Calu3 (cell line): ENCODE data around the gene ZFP92. TPM values are rescaled to one million over a fixed set of nuclear protein-coding genes. Genes with fewer than 3 reads are reported as not detected.
"Not testable (repeated sequence)": the region's sequence is repeated elsewhere in the genome, so short reads cannot be mapped to it uniquely, and the experiment has no call there.

Experiments used
- BruUV-seq: library from RNA; stranded (reverse); fragments of 400-500 nt; replicated peaks from 2 replicates; lab custom pipeline; 2021; lab: Mats Ljungman, UMichigan
- CTCF ChIA-PET: fragments of 300-600 bp; sonication (Branson Sonifier 250); formaldehyde crosslinking; loops from one replicate; lab custom pipeline; 2022; ENCODE audit warnings: antibody characterized with exemption; lab: Charles Lee
- DNase-seq: peaks from one replicate; pipeline ENCODE4 v3.0.0; 2022
- H3K27ac Mint-ChIP-seq: one replicate; pipeline ENCODE4 v1.8.0; 2022; ENCODE audit warnings: mixed read lengths; ENCODE audit not compliant: unreplicated experiment
- H3K27me3 Mint-ChIP-seq: one replicate; pipeline ENCODE4 v1.8.0; 2022; ENCODE audit warnings: mixed read lengths; ENCODE audit not compliant: unreplicated experiment
- H3K36me3 Mint-ChIP-seq: one replicate; pipeline ENCODE4 v1.8.0; 2022; ENCODE audit warnings: mild to moderate bottlenecking, moderate library complexity, mixed read lengths; ENCODE audit not compliant: insufficient read depth, unreplicated experiment
- H3K4me1 Mint-ChIP-seq: one replicate; pipeline ENCODE4 v1.8.0; 2022; ENCODE audit warnings: mild to moderate bottlenecking, low read depth, mixed read lengths; ENCODE audit not compliant: unreplicated experiment
- H3K4me3 Mint-ChIP-seq: one replicate; pipeline ENCODE4 v1.8.0; 2022; ENCODE audit warnings: mild to moderate bottlenecking, low read depth, moderate library complexity, mixed read lengths; ENCODE audit not compliant: unreplicated experiment
- H3K9me3 Mint-ChIP-seq: one replicate; pipeline ENCODE4 v1.8.0; 2022; ENCODE audit warnings: low read depth, mixed read lengths; ENCODE audit not compliant: unreplicated experiment
- CTCF ChIP-seq: fragments of 200-600 bp; IDR thresholded peaks from one replicate; pipeline ENCODE4 v1.8.0; 2022; ENCODE audit warnings: antibody characterized with exemption; ENCODE audit not compliant: unreplicated experiment
- intact Hi-C: fragments of 100-400 bp; cut with micrococcal nuclease; formaldehyde crosslinking; loops from one replicate; pipeline ENCODE4 v1.10.0; 2022; ENCODE audit not compliant: unreplicated experiment
- total RNA-seq: library from RNA; stranded (reverse); gene quantifications from 2 replicates; pipeline ENCODE4 v1.2.3, GENCODE V29; 2022

ZFP92 gene
- total RNA-seq, 1 experiment from 2014 or later, result 0.19 TPM

- Mint-ChIP-seq H3K27ac (no peak overlapping the region), H3K9me3 (no peaks in the 10 kb centered on the region), H3K4me1 (no peaks in the 10 kb centered on the region), H3K27me3 (peaks cover 79% of the 10 kb centered on the region), H3K36me3 (no peaks in the 10 kb centered on the region), H3K4me3 (no peak overlapping the region)
- intact Hi-C loops, result no loop called here
- no peak for TF ChIP-seq CTCF
- BruUV-seq, result no TSS peak
- DNase-seq, result no peak
- CTCF ChIA-PET, result no interaction called here
Observed at GRCh38 chrX:153398275-153398960, 12.9 kb upstream of the ZFP92 start.

DNA sequence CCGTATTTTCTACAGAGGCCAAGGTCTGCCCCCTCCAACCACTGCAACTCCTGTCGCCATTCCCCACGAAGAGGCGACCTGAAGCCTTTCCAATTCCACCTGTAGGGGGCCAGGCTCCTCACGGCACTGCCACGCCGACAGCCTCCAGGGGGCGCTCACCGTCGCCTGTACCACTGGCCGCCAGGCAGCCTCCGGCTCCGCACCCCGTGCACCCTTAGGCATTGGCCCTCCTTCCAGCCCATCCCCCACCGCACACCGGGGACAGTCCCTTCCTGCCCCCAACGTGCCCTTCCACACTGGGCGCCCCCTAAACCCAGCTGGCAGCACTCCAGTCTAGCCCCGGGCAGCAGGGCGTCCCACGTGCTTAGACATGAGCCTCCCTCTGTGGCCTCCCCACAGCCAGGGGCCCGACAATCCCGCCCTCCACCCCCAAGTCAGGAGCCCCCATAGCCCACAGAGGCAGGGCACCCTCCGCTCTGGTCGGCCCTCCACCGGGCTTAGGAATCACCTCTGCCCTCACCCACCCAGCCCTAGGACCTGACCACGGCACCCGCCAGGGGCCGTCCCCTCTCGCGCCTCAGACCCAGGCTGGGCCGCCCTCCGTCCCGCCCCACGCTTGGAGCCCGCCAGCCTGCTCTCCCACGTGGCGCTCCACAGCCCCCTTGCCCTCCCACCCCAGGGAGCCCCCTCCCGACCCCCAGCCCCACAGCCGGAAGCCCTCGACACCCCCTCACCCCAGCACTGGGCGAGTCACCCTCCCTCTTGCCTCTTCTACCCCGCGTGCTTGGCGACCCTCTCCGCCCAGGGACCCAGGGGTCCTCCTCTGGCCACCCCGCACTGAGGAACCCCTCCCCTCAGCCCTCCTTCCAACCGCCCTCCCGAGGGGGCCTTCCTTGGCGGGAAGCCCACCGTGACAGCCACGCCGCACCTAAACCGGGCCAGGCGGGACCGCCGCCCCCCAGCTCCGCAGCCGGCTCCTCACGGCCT is 10.8 kb upstream of the ZFP92 start:
- Mint-ChIP-seq H3K36me3 (no peaks in the 10 kb centered on the region), H3K9me3 (no peaks in the 10 kb centered on the region), H3K4me3 (no peak overlapping the region), H3K4me1 (no peaks in the 10 kb centered on the region), H3K27me3 (peaks cover 77% of the 10 kb centered on the region), H3K27ac (no peak overlapping the region)
- peak; percentile 40 for DNase-seq
- peak; percentile 71 for TF ChIP-seq CTCF
- intact Hi-C loops, result no loop called here
- BruUV-seq, result no TSS peak
- CTCF ChIA-PET, result no interaction called here

GRCh38 chrX:153401133-153401764 is 10.0 kb upstream of the ZFP92 start, which contains the start of gene PNMA6E:
Gene PNMA6E (minus strand): TSS chrX:153401350. CDS start chrX:153398849, 2,501 bp downstream.
- DNase-seq, result no peak
- H3K27me3 Mint-ChIP-seq, result peaks cover 77% of the 10 kb centered on the region
- BruUV-seq, result no TSS peak
- H3K9me3 Mint-ChIP-seq, result no peaks in the 10 kb centered on the region
- no peak within 1 kb of the TSS for H3K27ac Mint-ChIP-seq
- CTCF ChIA-PET, result interaction anchor here (0.7 kb wide), 1 partner anchor 9 kb away, joined by 4 read pairs; no protein-coding TSS in a partner anchor
- TF ChIP-seq CTCF, result no peak
- intact Hi-C loops, result no loop called here
- no peak within 1 kb of the TSS for H3K4me3 Mint-ChIP-seq
- no peaks in the 10 kb centered on the region for H3K36me3 Mint-ChIP-seq
- no peaks in the 10 kb centered on the region for H3K4me1 Mint-ChIP-seq

- H3K9me3 Mint-ChIP-seq, DNase-seq, H3K4me1 Mint-ChIP-seq, BruUV-seq, CTCF ChIA-PET, intact Hi-C loops, H3K27ac Mint-ChIP-seq, H3K36me3 Mint-ChIP-seq, H3K4me3 Mint-ChIP-seq: not testable (repeated sequence)
- H3K27me3 Mint-ChIP-seq, result peaks cover 78% of the 10 kb centered on the region
Observed at GRCh38 chrX:153404333-153404732, 6.9 kb upstream of the ZFP92 start.
